Measurements from ENCODE around the gene MAP4K4. TPM values are rescaled to one million over a fixed set of nuclear protein-coding genes. Genes with fewer than 3 reads are reported as not detected.

The MAP4K4 gene
- total RNA-seq, 2 experiments from 2014 or later = 90.2 to 92.2 TPM

GRCh38 chr2:101814752-101815151 lies 117.2 kb downstream of the MAP4K4 start:
- ChIA-PET CTCF (interaction anchor here (1.1 to 2.8 kb wide), 5 partner anchors 9 to 472 kb away, joined by 3 to 12 read pairs (median 4); no protein-coding TSS in a partner anchor), POLR2A (no interaction called here)
- peaks cover 19% of the 10 kb centered on the region for H3K36me3 Mint-ChIP-seq (ENCODE audit: low read depth)
- H3K9me3 Mint-ChIP-seq (ENCODE audit: insufficient read depth) = no peaks in the 10 kb centered on the region
- no peak overlapping the region for H3K27ac Mint-ChIP-seq
- ATAC-seq = no peak
- H3K4me3 Mint-ChIP-seq = no peak overlapping the region
- DNase-seq = no peak
- peaks cover 23% of the 10 kb centered on the region for H3K4me1 Mint-ChIP-seq (ENCODE audit: low read depth)
- no peaks in the 10 kb centered on the region for H3K27me3 Mint-ChIP-seq (ENCODE audit: low read depth)

- Mint-ChIP-seq H3K27ac (no peak overlapping the region), H3K9me3 (ENCODE audit: insufficient read depth) (no peaks in the 10 kb centered on the region), H3K36me3 (ENCODE audit: low read depth) (peaks cover 19% of the 10 kb centered on the region), H3K4me1 (ENCODE audit: low read depth) (peaks cover 23% of the 10 kb centered on the region), H3K27me3 (ENCODE audit: low read depth) (no peaks in the 10 kb centered on the region), H3K4me3 (no peak overlapping the region)
- no peak for ATAC-seq
- ChIA-PET POLR2A (no interaction called here), CTCF (interaction anchor here (1.1 to 2.8 kb wide), 4 partner anchors 8 to 396 kb away, joined by 3 to 12 read pairs (median 6); no protein-coding TSS in a partner anchor)
- DNase-seq = no peak
Measured at GRCh38 chr2:101815154-101815553, 117.6 kb downstream of the MAP4K4 start.

- Mint-ChIP-seq H3K9me3 (ENCODE audit: insufficient read depth) (no peaks in the 10 kb centered on the region), H3K4me3 (no peak overlapping the region), H3K36me3 (ENCODE audit: low read depth) (peaks cover 19% of the 10 kb centered on the region), H3K27me3 (ENCODE audit: low read depth) (no peaks in the 10 kb centered on the region), H3K4me1 (ENCODE audit: low read depth) (peaks cover 29% of the 10 kb centered on the region), H3K27ac (no peak overlapping the region)
- CTCF ChIA-PET = interaction anchor here (0.8 to 2.8 kb wide), 2 partner anchors 12 to 15 kb away, joined by 3 to 8 read pairs; no protein-coding TSS in a partner anchor
- ATAC-seq = no peak
- POLR2A ChIA-PET = interaction anchor here (0.6 kb wide), 1 partner anchor 666 kb away, joined by 4 read pairs; no protein-coding TSS in a partner anchor
- no peak for DNase-seq
Measured at GRCh38 chr2:101815739-101816391, 118.4 kb downstream of the MAP4K4 start.

- no peaks in the 10 kb centered on the region for H3K9me3 Mint-ChIP-seq (ENCODE audit: insufficient read depth)
- ChIA-PET POLR2A (interaction anchor here (0.6 kb wide), 1 partner anchor 667 kb away, joined by 4 read pairs; no protein-coding TSS in a partner anchor), CTCF (interaction anchor here (0.6 to 2.8 kb wide), 3 partner anchors 12 to 34 kb away, joined by 3 to 8 read pairs (median 4); no protein-coding TSS in a partner anchor)
- peaks cover 16% of the 10 kb centered on the region for H3K36me3 Mint-ChIP-seq (ENCODE audit: low read depth)
- H3K4me3 Mint-ChIP-seq = no peak overlapping the region
- no peak overlapping the region for H3K27ac Mint-ChIP-seq
- DNase-seq = no peak
- no peak for ATAC-seq
- peaks cover 33% of the 10 kb centered on the region for H3K4me1 Mint-ChIP-seq (ENCODE audit: low read depth)
- no peaks in the 10 kb centered on the region for H3K27me3 Mint-ChIP-seq (ENCODE audit: low read depth)
Measured at GRCh38 chr2:101816598-101816997, 119.1 kb downstream of the MAP4K4 start.

- POLR2A ChIA-PET = no interaction called here
- Mint-ChIP-seq H3K36me3 (ENCODE audit: low read depth) (peaks cover 12% of the 10 kb centered on the region), H3K27me3 (ENCODE audit: low read depth) (no peaks in the 10 kb centered on the region), H3K9me3 (ENCODE audit: insufficient read depth) (no peaks in the 10 kb centered on the region), H3K4me1 (ENCODE audit: low read depth) (peaks cover 33% of the 10 kb centered on the region), H3K4me3 (no peak overlapping the region), H3K27ac (no peak overlapping the region)
- CTCF ChIA-PET = interaction anchor here (1.3 kb wide), 1 partner anchor 62 kb away, joined by 3 read pairs; no protein-coding TSS in a partner anchor
- ATAC-seq (no peak), DNase-seq (no peak)
Measured at GRCh38 chr2:101817481-101817880, 120.0 kb downstream of the MAP4K4 start.

- Mint-ChIP-seq H3K27me3 (ENCODE audit: low read depth) (no peaks in the 10 kb centered on the region), H3K36me3 (ENCODE audit: low read depth) (peaks cover 7% of the 10 kb centered on the region), H3K9me3 (ENCODE audit: insufficient read depth) (no peaks in the 10 kb centered on the region), H3K4me1 (ENCODE audit: low read depth) (peaks cover 39% of the 10 kb centered on the region), H3K27ac (no peak overlapping the region), H3K4me3 (no peak overlapping the region)
- no peak for DNase-seq
- ChIA-PET POLR2A (interaction anchor here (0.6 kb wide), 1 partner anchor 38 kb away, joined by 4 read pairs; no protein-coding TSS in a partner anchor), CTCF (interaction anchor here (0.7 to 1.3 kb wide), 3 partner anchors 10 to 63 kb away, joined by 3 read pairs; no protein-coding TSS in a partner anchor)
- ATAC-seq = no peak
Measured at GRCh38 chr2:101818531-101819451, 121.3 kb downstream of the MAP4K4 start.

DNA sequence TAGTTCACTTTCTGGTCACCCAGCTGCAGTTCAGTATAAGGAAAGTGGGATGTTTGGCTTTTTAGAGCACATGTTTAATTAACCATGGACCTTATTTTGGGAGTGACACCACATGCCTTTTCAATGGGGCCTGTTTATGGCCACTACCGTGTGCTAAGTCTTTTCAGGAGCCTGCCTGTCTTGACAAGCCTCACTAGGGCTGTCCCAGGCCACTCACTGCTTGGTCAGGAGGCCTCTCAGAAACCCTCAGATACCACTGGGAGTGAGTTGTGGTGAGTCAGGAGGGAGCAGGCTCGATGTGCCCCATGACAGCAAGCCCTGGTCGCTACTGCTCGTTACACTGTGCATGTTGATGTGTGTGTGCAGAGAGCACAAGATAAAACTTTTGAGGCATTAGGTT lies 123.0 kb downstream of the MAP4K4 start:
- no peak for DNase-seq
- Mint-ChIP-seq H3K4me3 (no peak overlapping the region), H3K27me3 (ENCODE audit: low read depth) (no peaks in the 10 kb centered on the region), H3K36me3 (ENCODE audit: low read depth) (peaks cover 7% of the 10 kb centered on the region), H3K9me3 (ENCODE audit: insufficient read depth) (no peaks in the 10 kb centered on the region), H3K4me1 (ENCODE audit: low read depth) (peaks cover 33% of the 10 kb centered on the region), H3K27ac (no peak overlapping the region)
- no peak for ATAC-seq
- ChIA-PET CTCF (no interaction called here), POLR2A (no interaction called here)

- Mint-ChIP-seq H3K36me3 (ENCODE audit: low read depth) (peaks cover 12% of the 10 kb centered on the region), H3K27ac (no peak overlapping the region), H3K27me3 (ENCODE audit: low read depth) (no peaks in the 10 kb centered on the region), H3K9me3 (ENCODE audit: insufficient read depth) (no peaks in the 10 kb centered on the region), H3K4me3 (no peak overlapping the region), H3K4me1 (ENCODE audit: low read depth) (peaks cover 38% of the 10 kb centered on the region)
- ChIA-PET CTCF (interaction anchor here (0.7 to 3.0 kb wide), 9 partner anchors 10 to 479 kb away, joined by 3 to 19 read pairs (median 3); no protein-coding TSS in a partner anchor), POLR2A (interaction anchor here (1.0 kb wide), 1 partner anchor 111 kb away, joined by 3 read pairs; no protein-coding TSS in a partner anchor)
- no peak for ATAC-seq
- no peak for DNase-seq
Measured at GRCh38 chr2:101821059-101821805, 123.7 kb downstream of the MAP4K4 start.

- Mint-ChIP-seq H3K27ac (no peak overlapping the region), H3K9me3 (ENCODE audit: insufficient read depth) (no peaks in the 10 kb centered on the region), H3K4me1 (ENCODE audit: low read depth) (peaks cover 45% of the 10 kb centered on the region), H3K4me3 (no peak overlapping the region), H3K36me3 (ENCODE audit: low read depth) (peaks cover 17% of the 10 kb centered on the region), H3K27me3 (ENCODE audit: low read depth) (no peaks in the 10 kb centered on the region)
- POLR2A ChIA-PET = interaction anchor here (1.0 kb wide), 1 partner anchor 111 kb away, joined by 3 read pairs; no protein-coding TSS in a partner anchor
- no peak for DNase-seq
- ATAC-seq = no peak
- CTCF ChIA-PET = interaction anchor here (0.6 to 3.0 kb wide), 13 partner anchors 9 to 480 kb away, joined by 3 to 19 read pairs (median 3); no protein-coding TSS in a partner anchor
Measured at GRCh38 chr2:101821828-101822458, 124.4 kb downstream of the MAP4K4 start.

DNA sequence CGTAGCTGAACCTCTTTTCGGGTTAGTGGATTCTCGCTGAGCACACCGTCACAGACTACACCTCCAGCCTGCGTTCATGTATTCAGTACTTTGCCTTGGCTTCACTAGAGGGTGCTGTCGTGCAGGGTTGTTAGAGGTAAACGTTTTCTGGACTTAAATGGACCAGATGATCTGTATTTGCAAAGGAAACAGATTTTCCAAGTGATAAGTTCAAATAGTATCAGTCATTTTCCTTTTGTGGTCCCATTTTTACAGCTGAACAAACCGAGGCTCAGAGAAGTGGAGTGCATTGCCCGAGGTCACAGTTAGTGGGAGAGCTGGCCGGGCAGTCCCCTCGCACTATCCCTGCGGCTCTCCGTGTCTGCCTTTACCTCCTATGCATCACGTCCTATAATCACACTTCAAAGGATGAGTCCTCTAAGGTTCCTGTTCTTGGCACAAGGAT lies 125.9 kb downstream of the MAP4K4 start:
- peak; percentile 81 for DNase-seq
- Mint-ChIP-seq H3K27me3 (ENCODE audit: low read depth) (no peaks in the 10 kb centered on the region), H3K9me3 (ENCODE audit: insufficient read depth) (no peaks in the 10 kb centered on the region), H3K27ac (no peak overlapping the region), H3K4me1 (ENCODE audit: low read depth) (peaks cover 57% of the 10 kb centered on the region), H3K36me3 (ENCODE audit: low read depth) (peaks cover 24% of the 10 kb centered on the region), H3K4me3 (no peak overlapping the region)
- POLR2A ChIA-PET = no interaction called here
- ATAC-seq = peak; percentile 84
- CTCF ChIA-PET = interaction anchor here (0.6 to 3.0 kb wide), 22 partner anchors 8 to 404 kb away, joined by 3 to 19 read pairs (median 4); no protein-coding TSS in a partner anchor

All from activated CD8-positive, alpha-beta T cell treated with anti-CD3 and anti-CD28 coated beads, Interleukin-2, amount 10 ng/mL, durations not matched to agents 7 days and 5 days (primary cell).